SK-N-SH (cell line): ENCODE data around the gene CENPO. TPM values are rescaled to one million over a fixed set of nuclear protein-coding genes. Genes with fewer than 3 reads are reported as not detected.

Source experiments
- CTCF ChIA-PET: fragments of 300-600, 350-600 bp; formaldehyde crosslinking; extraction: SDS; loops from one replicate; lab custom pipeline; 2021; lab: Yijun Ruan, JAX
- POLR2A ChIA-PET: fragments of 350-600 bp; sonication (Branson Sonifier 250); formaldehyde crosslinking; extraction: SDS; loops from one replicate; lab custom pipeline; 2020; ENCODE audit warnings: antibody characterized with exemption, inconsistent platforms; lab: Yijun Ruan, JAX
- DNase-seq: peaks from one replicate; pipeline ENCODE4 v3.0.0; 2012
- H2AFZ ChIP-seq: fragments of 200-600 bp; sonication (generic); 2 replicates; pipeline ENCODE4 v1.8.1; 2016; ENCODE audit warnings: antibody characterized with exemption, mild to moderate bottlenecking, low read depth
- H3F3A ChIP-seq: fragments of 200-600 bp; sonication (generic); replicated peaks from 2 replicates; pipeline ENCODE3; 2016; ENCODE audit warnings: antibody characterized with exemption, mild to moderate bottlenecking; ENCODE audit not compliant: insufficient read depth
- H3K27ac ChIP-seq, 2 experiments: fragments of 200-500 bp in 1 of 2; fragments of 200-600 bp in 1 of 2; sonication (Bioruptor generic) in 1 of 2; sonication (generic), shearing (Covaris generic) in 1 of 2; 2 replicates each; pipeline versions ENCODE4 v1.5.1 to v1.6.1; 2014 to 2016; ENCODE audit warnings: low read depth in 2 of 2, inconsistent platforms in 1 of 2, low read length in 1 of 2, mild to moderate bottlenecking in 1 of 2, mixed read lengths in 1 of 2
- H3K27me3 ChIP-seq: fragments of 200-600 bp; sonication (generic), shearing (Covaris generic); 2 replicates; pipeline ENCODE4 v1.6.1; 2016; ENCODE audit warnings: mixed run types; ENCODE audit not compliant: insufficient read depth
- H3K36me3 ChIP-seq, 2 experiments: fragments of 200-500 bp in 1 of 2; fragments of 200-600 bp in 1 of 2; sonication (Bioruptor generic) in 1 of 2; sonication (generic) in 1 of 2; replicated peaks in 1 of 2; 2 replicates each; pipeline versions ENCODE3 to v1.5.1; 2014 to 2016; ENCODE audit warnings: low read length in 1 of 2, mild to moderate bottlenecking in 1 of 2; ENCODE audit not compliant: insufficient read depth in 2 of 2, control insufficient read depth in 1 of 2
- H3K4me1 ChIP-seq, 2 experiments: fragments of 200-500 bp in 1 of 2; fragments of 200-600 bp in 1 of 2; sonication (Bioruptor generic) in 1 of 2; sonication (generic), shearing (Covaris generic) in 1 of 2; 2 replicates each; pipeline versions ENCODE4 v1.5.1 to v1.6.1; 2014 to 2016; ENCODE audit warnings: low read depth in 1 of 2, low read length in 1 of 2, mixed run types in 1 of 2; ENCODE audit not compliant: insufficient read depth in 2 of 2, control insufficient read depth in 1 of 2
- H3K4me2 ChIP-seq: fragments of 200-600 bp; sonication (generic), shearing (Covaris generic); 2 replicates; pipeline ENCODE4 v1.6.1; 2017; ENCODE audit warnings: mixed run types
- H3K4me3 ChIP-seq, 2 experiments: fragments of 200-500 bp in 1 of 2; fragments of 200-600 bp in 1 of 2; sonication (Bioruptor generic) in 1 of 2; sonication (generic), shearing (Covaris generic) in 1 of 2; 2 replicates each; pipeline versions ENCODE4 v1.5.1 to v1.8.1; 2014 to 2016; ENCODE audit warnings: low read depth in 2 of 2, inconsistent platforms in 1 of 2, low read length in 1 of 2, mild to moderate bottlenecking in 1 of 2, mixed read lengths in 1 of 2, moderate library complexity in 1 of 2
- H3K79me2 ChIP-seq: fragments of 200-600 bp; sonication (generic); 2 replicates; pipeline ENCODE4 v1.8.1; 2017; ENCODE audit warnings: mild to moderate bottlenecking; ENCODE audit not compliant: insufficient read depth
- H3K9ac ChIP-seq: fragments of 200-600 bp; sonication (generic); 2 replicates; pipeline ENCODE4 v1.6.1; 2017; ENCODE audit warnings: mixed run types
- H3K9me2 ChIP-seq: fragments of 200-600 bp; sonication (generic); 2 replicates; pipeline ENCODE4 v1.6.1; 2017; ENCODE audit warnings: mixed run types
- H3K9me3 ChIP-seq: fragments of 200-600 bp; sonication (generic); 2 replicates; pipeline ENCODE4 v1.6.1; 2017; ENCODE audit warnings: mixed run types, mild to moderate bottlenecking, moderate library complexity
- H4K20me1 ChIP-seq: fragments of 200-600 bp; sonication (generic); 2 replicates; pipeline ENCODE4 v1.6.1; 2017; ENCODE audit warnings: mild to moderate bottlenecking, mixed run types; ENCODE audit not compliant: insufficient read depth
- CHD2 ChIP-seq: fragments of 150-350 bp; IDR thresholded peaks from 2 replicates; pipeline ENCODE4 v1.6.1; 2018; ENCODE audit warnings: low read length; ENCODE audit not compliant: partially characterized antibody
- EP300 ChIP-seq, 2 experiments: IDR thresholded peaks; 2 replicates each; pipeline versions ENCODE4 v1.4.0 to v1.6.1; 2012; ENCODE audit warnings: borderline replicate concordance in 1 of 2, low read depth in 1 of 2, low read length in 1 of 2
- EZH2phosphoT487 ChIP-seq: fragments of 200-600 bp; sonication (generic); IDR thresholded peaks from 2 replicates; pipeline ENCODE4 v1.6.1; 2017; ENCODE audit warnings: low read depth, mixed run types, mild to moderate bottlenecking, antibody characterized with exemption, moderate library complexity, borderline replicate concordance
- FOSL2 ChIP-seq: IDR thresholded peaks from 2 replicates; pipeline ENCODE4 v1.4.0; 2012; ENCODE audit warnings: low read depth, mild to moderate bottlenecking, moderate library complexity, borderline replicate concordance
- FOXJ3 ChIP-seq: sonication (generic); formaldehyde crosslinking; IDR thresholded peaks from 2 replicates; pipeline ENCODE4 v1.5.1; 2020; ENCODE audit warnings: mild to moderate bottlenecking, missing genetic modification reagents
- GABPA ChIP-seq: IDR thresholded peaks from 2 replicates; pipeline ENCODE4 v1.4.0; 2012; ENCODE audit warnings: low read depth, mild to moderate bottlenecking
- GATA2 ChIP-seq: sonication (generic); formaldehyde crosslinking; IDR thresholded peaks from 2 replicates; pipeline ENCODE4 v1.5.0; 2020; ENCODE audit warnings: mild to moderate bottlenecking, missing genetic modification reagents
- MXI1 ChIP-seq: IDR thresholded peaks from 2 replicates; pipeline ENCODE4 v1.6.1; 2012; ENCODE audit warnings: mild to moderate bottlenecking, low read depth, low read length, improper control_type of control experiment
- NRF1 ChIP-seq: IDR thresholded peaks from 2 replicates; pipeline ENCODE4 v1.6.1; 2012; ENCODE audit warnings: low read depth, mild to moderate bottlenecking, low read length
- POLR2AphosphoS5 ChIP-seq: IDR thresholded peaks from 2 replicates; pipeline ENCODE4 v1.6.1; 2012; ENCODE audit warnings: low read depth, low read length
- RAD21 ChIP-seq: IDR thresholded peaks from 2 replicates; pipeline ENCODE4 v1.6.1; 2012; ENCODE audit warnings: mild to moderate bottlenecking, low read length
- RCOR1 ChIP-seq: fragments of 150-350 bp; IDR thresholded peaks from 2 replicates; pipeline ENCODE4 v1.6.1; 2017; ENCODE audit warnings: antibody characterized with exemption, low read length
- RFX5 ChIP-seq: IDR thresholded peaks from 2 replicates; pipeline ENCODE4 v1.6.1; 2012; ENCODE audit warnings: mild to moderate bottlenecking, improper control_type of control experiment, low read length
- SIN3A ChIP-seq: IDR thresholded peaks from 2 replicates; pipeline ENCODE4 v1.6.1; 2012; ENCODE audit warnings: low read depth, mild to moderate bottlenecking, low read length, moderate library complexity, borderline replicate concordance
- SMC3 ChIP-seq: IDR thresholded peaks from 2 replicates; pipeline ENCODE4 v1.6.1; 2012; ENCODE audit warnings: low read depth, low read length, improper control_type of control experiment
- USF1 ChIP-seq: IDR thresholded peaks from 2 replicates; pipeline ENCODE4 v1.4.0; 2012; ENCODE audit warnings: low read depth, borderline replicate concordance
- USF2 ChIP-seq: fragments of 150-350 bp; IDR thresholded peaks from 2 replicates; pipeline ENCODE4 v1.6.1; 2017; ENCODE audit warnings: antibody characterized with exemption, low read length, low read depth, borderline replicate concordance
- YY1 ChIP-seq: IDR thresholded peaks from 2 replicates; pipeline ENCODE4 v1.4.0; 2012; ENCODE audit warnings: low read depth, mild to moderate bottlenecking
- WGBS: methylation state at CpG from one replicate; pipeline ENCODE4 v1.1.6; 2017; ENCODE audit warnings: low lambda C conversion rate; 5-methylcytosine and 5-hydroxymethylcytosine counted together
- polyA plus RNA-seq, 3 experiments: library from polyadenylated mRNA; depleted of rRNA; stranded (reverse); fragments of >200 nt; gene quantifications; 2 replicates each; pipeline ENCODE4 v1.2.3, GENCODE V29; 2012
- TF ChIP-seq, protein P1 (sequence below): IDR thresholded peaks from 2 replicates; pipeline ENCODE4 v1.4.0; 2012; ENCODE audit warnings: low read depth
- TF ChIP-seq, protein P2 (sequence below): IDR thresholded peaks from 2 replicates; pipeline ENCODE4; 2012
- TF ChIP-seq, protein P3 (sequence below): fragments of 200-600 bp; sonication (generic); IDR thresholded peaks from 2 replicates; pipeline ENCODE4 v1.6.1; 2017; ENCODE audit warnings: antibody characterized with exemption, mild to moderate bottlenecking, moderate library complexity

Gene CENPO
- polyA plus RNA-seq, 1 of the 3 experiments (the other 2 are of a cell fraction) = 18.3 TPM

GRCh38 chr2:24827321-24828237 is 34.4 kb downstream of the CENPO start:
- H3K4me2 ChIP-seq = no peak overlapping the region

More at GRCh38 chr2:24827321-24828237, 34.4 kb downstream of the CENPO start:
- no peaks in the 10 kb centered on the region for H3K27me3 ChIP-seq
- POLR2A ChIA-PET = interaction anchor here (0.7 to 1.4 kb wide), 4 partner anchors 30 to 744 kb away, joined by 3 to 7 read pairs (median 4); partner anchors contain the start of genes CENPO and PTRHD1
- no peaks in the 10 kb centered on the region for H3K9me2 ChIP-seq
- H3K4me3 ChIP-seq = peak overlapping the region in 1 of 2 experiments; percentile 22; a peak in 1 of 4 replicates
- no peaks in the 10 kb centered on the region for H4K20me1 ChIP-seq
- DNase-seq = peak; percentile 94
- CTCF ChIA-PET = interaction anchor here (0.6 to 16.7 kb wide), 74 partner anchors 10 to 849 kb away, joined by 3 to 269 read pairs (median 4); partner anchors contain the start of genes ADCY3, CENPO, ITSN2 and NCOA1
- H3K9me3 ChIP-seq = no peaks in the 10 kb centered on the region
- H2AFZ ChIP-seq = no peak overlapping the region
- H3K36me3 ChIP-seq = peaks cover 5 to 6% of the 10 kb centered on the region in 2 experiments
- H3F3A ChIP-seq = peaks cover 12% of the 10 kb centered on the region
- TF ChIP-seq MXI1 (0 out of 2 replicates have a peak, but pooled peaks have one; percentile 29), FOXJ3 (0 out of 2 replicates have a peak, but pooled peaks have one; percentile 18), FOSL2 (no peak; the same call in 1 of the 2 replicates), SMC3 (peak; percentile 97), YY1 (no peak), EZH2phosphoT487 (no peak), RCOR1 (peak; percentile 56; the same call in 1 of the 2 replicates), GATA2 (CRISPR knock-in tag) (no peak), GABPA (0 out of 2 replicates have a peak, but pooled peaks have one; percentile 6), SIN3A (no peak), USF1 (no peak), EP300 (IDR thresholded peaks at IDR 0.05; ENCODE audit: borderline replicate concordance in 1 of 2, low read depth in 1 of 2, low read length in 1 of 2) (no peak), POLR2AphosphoS5 (peak; percentile 20; the same call in 1 of the 2 replicates), NRF1 (0 out of 2 replicates have a peak, but pooled peaks have one; percentile 6), RAD21 (peak; percentile 99), CHD2 (peak; percentile 59), RFX5 (0 out of 2 replicates have a peak, but pooled peaks have one; percentile 9), USF2 (no peak)
- TF ChIP-seq, protein P1, sequence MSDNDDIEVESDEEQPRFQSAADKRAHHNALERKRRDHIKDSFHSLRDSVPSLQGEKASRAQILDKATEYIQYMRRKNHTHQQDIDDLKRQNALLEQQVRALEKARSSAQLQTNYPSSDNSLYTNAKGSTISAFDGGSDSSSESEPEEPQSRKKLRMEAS = peak; percentile 39; the same call in 1 of the 2 replicates
- TF ChIP-seq, protein P2, sequence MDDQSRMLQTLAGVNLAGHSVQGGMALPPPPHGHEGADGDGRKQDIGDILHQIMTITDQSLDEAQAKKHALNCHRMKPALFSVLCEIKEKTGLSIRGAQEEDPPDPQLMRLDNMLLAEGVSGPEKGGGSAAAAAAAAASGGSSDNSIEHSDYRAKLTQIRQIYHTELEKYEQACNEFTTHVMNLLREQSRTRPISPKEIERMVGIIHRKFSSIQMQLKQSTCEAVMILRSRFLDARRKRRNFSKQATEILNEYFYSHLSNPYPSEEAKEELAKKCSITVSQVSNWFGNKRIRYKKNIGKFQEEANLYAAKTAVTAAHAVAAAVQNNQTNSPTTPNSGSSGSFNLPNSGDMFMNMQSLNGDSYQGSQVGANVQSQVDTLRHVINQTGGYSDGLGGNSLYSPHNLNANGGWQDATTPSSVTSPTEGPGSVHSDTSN = no peak
- TF ChIP-seq, protein P3, sequence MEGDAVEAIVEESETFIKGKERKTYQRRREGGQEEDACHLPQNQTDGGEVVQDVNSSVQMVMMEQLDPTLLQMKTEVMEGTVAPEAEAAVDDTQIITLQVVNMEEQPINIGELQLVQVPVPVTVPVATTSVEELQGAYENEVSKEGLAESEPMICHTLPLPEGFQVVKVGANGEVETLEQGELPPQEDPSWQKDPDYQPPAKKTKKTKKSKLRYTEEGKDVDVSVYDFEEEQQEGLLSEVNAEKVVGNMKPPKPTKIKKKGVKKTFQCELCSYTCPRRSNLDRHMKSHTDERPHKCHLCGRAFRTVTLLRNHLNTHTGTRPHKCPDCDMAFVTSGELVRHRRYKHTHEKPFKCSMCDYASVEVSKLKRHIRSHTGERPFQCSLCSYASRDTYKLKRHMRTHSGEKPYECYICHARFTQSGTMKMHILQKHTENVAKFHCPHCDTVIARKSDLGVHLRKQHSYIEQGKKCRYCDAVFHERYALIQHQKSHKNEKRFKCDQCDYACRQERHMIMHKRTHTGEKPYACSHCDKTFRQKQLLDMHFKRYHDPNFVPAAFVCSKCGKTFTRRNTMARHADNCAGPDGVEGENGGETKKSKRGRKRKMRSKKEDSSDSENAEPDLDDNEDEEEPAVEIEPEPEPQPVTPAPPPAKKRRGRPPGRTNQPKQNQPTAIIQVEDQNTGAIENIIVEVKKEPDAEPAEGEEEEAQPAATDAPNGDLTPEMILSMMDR = peak; percentile 98
- 41% methylated on average over 30 of the region's 30 CpGs for WGBS
- no peaks in the 10 kb centered on the region for H3K79me2 ChIP-seq
- peaks cover 7 to 11% of the 10 kb centered on the region in 2 experiments; a peak in 1 of 4 replicates for H3K4me1 ChIP-seq
- no peak overlapping the region for H3K27ac ChIP-seq
- H3K9ac ChIP-seq = no peak overlapping the region
